SHP77 treated with DMSO at 0.1 percent for 48 hours (cell line): ENCODE results near the gene OR52K1.

Source experiments
- DNase-seq: peaks from one replicate; lab custom pipeline; 2025; lab: John Stamatoyannopoulos, UW

Gene OR52K1

GRCh38 chr11:4491878-4492606 is 9.6 kb downstream of the OR52K1 start:
- DNase-seq = no peak

GRCh38 chr11:4493480-4493818 is 11.0 kb downstream of the OR52K1 start:
- DNase-seq = no peak

- DNase-seq = no peak
Observed at GRCh38 chr11:4495487-4495886, 13.0 kb downstream of the OR52K1 start.

GRCh38 chr11:4495986-4496385 is 13.5 kb downstream of the OR52K1 start:
- no peak for DNase-seq

GRCh38 chr11:4496557-4497248 is 14.3 kb downstream of the OR52K1 start:
- DNase-seq = no peak

- no peak for DNase-seq
Observed at GRCh38 chr11:4508886-4509285, 26.4 kb downstream of the OR52K1 start.

GRCh38 chr11:4511282-4512245 is 29.1 kb downstream of the OR52K1 start:
- no peak for DNase-seq

GRCh38 chr11:4514196-4514595 is 31.8 kb downstream of the OR52K1 start:
- no peak for DNase-seq

- DNase-seq = no peak
Observed at GRCh38 chr11:4522339-4522738, 39.9 kb downstream of the OR52K1 start.

- DNase-seq = no peak
Observed at GRCh38 chr11:4522752-4523151, 40.3 kb downstream of the OR52K1 start.

GRCh38 chr11:4523666-4524065 is 41.2 kb downstream of the OR52K1 start:
- no peak for DNase-seq

GRCh38 chr11:4527926-4528325 is 45.5 kb downstream of the OR52K1 start:
- DNase-seq = no peak

GRCh38 chr11:4531686-4532085 is 49.2 kb downstream of the OR52K1 start:
- DNase-seq = peak; percentile 46

- no peak for DNase-seq
Observed at GRCh38 chr11:4539603-4540219, 57.3 kb downstream of the OR52K1 start.

- DNase-seq = no peak
Observed at GRCh38 chr11:4541071-4541470, 58.6 kb downstream of the OR52K1 start.
